Activated CD8-positive, alpha-beta memory T cell treated with anti-CD3 and anti-CD28 coated beads for 36 hours (primary cell): ENCODE results near the gene ADISSP. TPM values are rescaled to one million over a fixed set of nuclear protein-coding genes. Genes with fewer than 3 reads are reported as not detected.

ENCODE experiments used
- CTCF ChIA-PET: fragments of 350-600 bp; sonication (Branson Sonifier 250); formaldehyde crosslinking; loops from one replicate; lab custom pipeline; 2021; ENCODE audit warnings: antibody characterized with exemption; lab: Charles Lee
- POLR2A ChIA-PET: fragments of 350-600 bp; sonication (Branson Sonifier 250); formaldehyde crosslinking; loops from one replicate; lab custom pipeline; 2021; ENCODE audit warnings: antibody characterized with exemption; lab: Charles Lee
- total RNA-seq, 2 experiments: library from RNA; stranded (reverse); gene quantifications; one replicate each; pipeline ENCODE4 v1.2.3, GENCODE V29; 2021

The ADISSP gene
- total RNA-seq, 2 experiments from 2014 or later: 72.3 to 72.4 TPM

- ChIA-PET CTCF (interaction anchor here (0.7 to 2.2 kb wide), 20 partner anchors 9 to 317 kb away, joined by 3 to 18 read pairs (median 4); partner anchors contain the start of genes AP5S1, CDC25B, CENPB and MAVS), POLR2A (interaction anchor here (0.5 to 2.4 kb wide), 9 partner anchors 10 to 1358 kb away, joined by 3 to 13 read pairs (median 5); partner anchors contain the start of genes AP5S1, CDC25B, CDS2 and CENPB)
These were observed 983 bp upstream of the ADISSP start for GRCh38 chr20:3768342-3769130.

GRCh38 chr20:3767110-3767426 is 485 bp downstream of the ADISSP start:
- POLR2A ChIA-PET: interaction anchor here (0.7 to 2.4 kb wide), 6 partner anchors 12 to 1359 kb away, joined by 3 to 13 read pairs (median 6); partner anchors contain the start of genes AP5S1, CDC25B, CDS2 and CENPB

GRCh38 chr20:3766422-3767109 is 987 bp downstream of the ADISSP start:
- ChIA-PET CTCF (interaction anchor here (1.4 to 2.2 kb wide), 3 partner anchors 13 to 54 kb away, joined by 5 to 18 read pairs (median 7); partner anchors contain the start of gene AP5S1), POLR2A (interaction anchor here (0.5 to 2.4 kb wide), 4 partner anchors 15 to 87 kb away, joined by 3 to 9 read pairs (median 5); partner anchors contain the start of genes CDC25B and CENPB)

More at GRCh38 chr20:3767110-3767426, 485 bp downstream of the ADISSP start:
- CTCF ChIA-PET: interaction anchor here (1.2 to 2.2 kb wide), 6 partner anchors 12 to 53 kb away, joined by 4 to 18 read pairs (median 6); partner anchors contain the start of genes AP5S1 and CENPB

GRCh38 chr20:3765171-3765882 is 2.2 kb downstream of the ADISSP start:
- ChIA-PET CTCF (interaction anchor here (0.5 to 1.4 kb wide), 5 partner anchors 12 to 735 kb away, joined by 3 to 5 read pairs (median 4); no protein-coding TSS in a partner anchor), POLR2A (interaction anchor here (1.6 kb wide), 1 partner anchor 14 kb away, joined by 4 read pairs; no protein-coding TSS in a partner anchor)

GRCh38 chr20:3764659-3765058 is 2.9 kb downstream of the ADISSP start:
- ChIA-PET CTCF (interaction anchor here (1.1 to 1.3 kb wide), 3 partner anchors 15 to 320 kb away, joined by 3 read pairs; no protein-coding TSS in a partner anchor), POLR2A (no interaction called here)

- ChIA-PET CTCF (interaction anchor here (1.1 to 1.2 kb wide), 3 partner anchors 14 to 321 kb away, joined by 3 to 4 read pairs (median 3); no protein-coding TSS in a partner anchor), POLR2A (no interaction called here)
These were observed 3.6 kb downstream of the ADISSP start for GRCh38 chr20:3763671-3764601.

- POLR2A ChIA-PET: no interaction called here
- CTCF ChIA-PET: interaction anchor here (0.6 to 1.3 kb wide), 3 partner anchors 13 to 94 kb away, joined by 3 to 5 read pairs (median 5); no protein-coding TSS in a partner anchor
These were observed 6.8 kb downstream of the ADISSP start for GRCh38 chr20:3760655-3761348.

- POLR2A ChIA-PET: no interaction called here
- CTCF ChIA-PET: interaction anchor here (1.0 to 2.3 kb wide), 2 partner anchors 9 to 25 kb away, joined by 3 to 7 read pairs; no protein-coding TSS in a partner anchor
These were observed 7.7 kb downstream of the ADISSP start for GRCh38 chr20:3759884-3760283.

- ChIA-PET CTCF (interaction anchor here (1.0 to 2.3 kb wide), 3 partner anchors 9 to 25 kb away, joined by 3 to 7 read pairs (median 3); no protein-coding TSS in a partner anchor), POLR2A (interaction anchor here (0.6 kb wide), 1 partner anchor 28 kb away, joined by 4 read pairs; no protein-coding TSS in a partner anchor)
These were observed 8.2 kb downstream of the ADISSP start for GRCh38 chr20:3759316-3759823.

GRCh38 chr20:3758566-3758965 is 9.0 kb downstream of the ADISSP start:
- POLR2A ChIA-PET: no interaction called here
- CTCF ChIA-PET: interaction anchor here (1.5 to 2.3 kb wide), 2 partner anchors 10 to 17 kb away, joined by 3 to 7 read pairs; no protein-coding TSS in a partner anchor

- POLR2A ChIA-PET: no interaction called here
- CTCF ChIA-PET: interaction anchor here (1.1 kb wide), 1 partner anchor 14 kb away, joined by 5 read pairs; no protein-coding TSS in a partner anchor
These were observed 10.3 kb downstream of the ADISSP start for GRCh38 chr20:3757268-3757667.

- POLR2A ChIA-PET: no interaction called here
- CTCF ChIA-PET: interaction anchor here (0.6 kb wide), 1 partner anchor 84 kb away, joined by 5 read pairs; no protein-coding TSS in a partner anchor
These were observed 11.6 kb downstream of the ADISSP start for GRCh38 chr20:3755814-3756480.

GRCh38 chr20:3755269-3755668 is 12.3 kb downstream of the ADISSP start:
- ChIA-PET CTCF (interaction anchor here (1.4 to 1.7 kb wide), 2 partner anchors 10 to 14 kb away, joined by 3 to 5 read pairs; no protein-coding TSS in a partner anchor), POLR2A (no interaction called here)

GRCh38 chr20:3754276-3754630 is 13.3 kb downstream of the ADISSP start:
- POLR2A ChIA-PET: no interaction called here
- CTCF ChIA-PET: interaction anchor here (1.4 to 2.0 kb wide), 4 partner anchors 9 to 77 kb away, joined by 3 to 5 read pairs (median 4); no protein-coding TSS in a partner anchor

GRCh38 chr20:3753501-3754275 is 13.9 kb downstream of the ADISSP start:
- ChIA-PET CTCF (interaction anchor here (0.8 to 2.0 kb wide), 9 partner anchors 8 to 101 kb away, joined by 3 to 7 read pairs (median 5); partner anchors contain the start of genes AP5S1 and CENPB), POLR2A (no interaction called here)
